Thoracic aorta (tissue), 2 donors: Measurements from ENCODE around the gene FAR2. TPM values are rescaled to one million over a fixed set of nuclear protein-coding genes. Genes with fewer than 3 reads are reported as not detected.
"Not testable (repeated sequence)": the region's sequence is repeated elsewhere in the genome, so short reads cannot be mapped to it uniquely, and the experiment has no call there.

ENCODE experiments used
- ATAC-seq: fragments of 150-250 bp; one replicate; pipeline ENCODE4 v1.8.0; 2017; ENCODE audit warnings: low read depth; ENCODE audit not compliant: insufficient number of reproducible peaks, low FRiP score
- DNase-seq: peaks from one replicate; pipeline ENCODE4 v3.0.0-alpha.2; 2020; ENCODE audit warnings: low spot score
- H3K27ac ChIP-seq, 2 donors: fragments of 200-600 bp; sonication (generic); 1 replicate in 1 of 2; 2 replicates in 1 of 2; pipeline ENCODE4 v1.5.1; 2016; ENCODE audit warnings: mild to moderate bottlenecking in 2 of 2, moderate library complexity in 2 of 2
- H3K27me3 ChIP-seq: fragments of 200-600 bp; sonication (generic); replicated peaks from 2 replicates; pipeline ENCODE4 v1.6.0; 2016; ENCODE audit warnings: mild to moderate bottlenecking; ENCODE audit not compliant: insufficient read depth
- H3K36me3 ChIP-seq: fragments of 200-600 bp; sonication (generic); one replicate; pipeline ENCODE4 v1.5.1; 2016
- H3K4me1 ChIP-seq, 2 donors: fragments of 200-600 bp; sonication (generic); 1 replicate in 1 of 2; 2 replicates in 1 of 2; pipeline versions ENCODE4 v1.5.1 to v1.6.0; 2016; ENCODE audit warnings: low read depth in 2 of 2, mild to moderate bottlenecking in 1 of 2; ENCODE audit not compliant: control insufficient read depth in 1 of 2
- H3K4me3 ChIP-seq: fragments of 200-600 bp; sonication (generic); 2 replicates; pipeline ENCODE4 v1.5.1; 2016; ENCODE audit warnings: mild to moderate bottlenecking
- H3K9me3 ChIP-seq: fragments of 200-600 bp; sonication (generic); 2 replicates; pipeline ENCODE4 v1.5.1; 2016
- total RNA-seq, 2 donors: library from RNA; depleted of rRNA; stranded (reverse); fragments of >200 nt; gene quantifications; one replicate each; pipeline versions ENCODE4 v1.1.0 to v1.2.3, GENCODE V29; 2016
- TF ChIP-seq, protein P1 (sequence below): fragments of 200-600 bp; sonication (generic); IDR thresholded peaks from one replicate; pipeline ENCODE4 v1.5.1; 2019; ENCODE audit warnings: antibody characterized with exemption

FAR2 gene
- total RNA-seq, 2 donors from 2014 or later: 8.5 to 16.9 TPM

DNA sequence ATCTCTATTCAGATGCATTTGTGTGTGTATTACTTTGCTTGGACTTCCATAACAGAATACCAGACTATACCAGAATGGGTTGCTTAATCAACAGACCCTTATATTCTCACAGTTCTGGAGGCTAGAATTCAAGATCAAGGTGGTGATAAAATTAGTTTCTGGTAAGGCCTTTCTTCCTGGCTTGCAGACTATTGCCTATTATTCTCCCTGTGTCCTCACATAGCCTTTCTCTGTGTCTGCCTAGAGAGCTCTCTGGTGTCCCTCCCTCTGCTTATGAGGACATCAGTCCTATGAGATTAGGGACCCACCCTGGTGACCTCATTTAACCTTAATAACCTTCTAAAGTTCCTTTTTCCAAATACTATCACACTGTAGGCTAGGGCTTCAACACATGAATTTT is 106.0 kb downstream of the FAR2 start:
- TF ChIP-seq, protein P1, sequence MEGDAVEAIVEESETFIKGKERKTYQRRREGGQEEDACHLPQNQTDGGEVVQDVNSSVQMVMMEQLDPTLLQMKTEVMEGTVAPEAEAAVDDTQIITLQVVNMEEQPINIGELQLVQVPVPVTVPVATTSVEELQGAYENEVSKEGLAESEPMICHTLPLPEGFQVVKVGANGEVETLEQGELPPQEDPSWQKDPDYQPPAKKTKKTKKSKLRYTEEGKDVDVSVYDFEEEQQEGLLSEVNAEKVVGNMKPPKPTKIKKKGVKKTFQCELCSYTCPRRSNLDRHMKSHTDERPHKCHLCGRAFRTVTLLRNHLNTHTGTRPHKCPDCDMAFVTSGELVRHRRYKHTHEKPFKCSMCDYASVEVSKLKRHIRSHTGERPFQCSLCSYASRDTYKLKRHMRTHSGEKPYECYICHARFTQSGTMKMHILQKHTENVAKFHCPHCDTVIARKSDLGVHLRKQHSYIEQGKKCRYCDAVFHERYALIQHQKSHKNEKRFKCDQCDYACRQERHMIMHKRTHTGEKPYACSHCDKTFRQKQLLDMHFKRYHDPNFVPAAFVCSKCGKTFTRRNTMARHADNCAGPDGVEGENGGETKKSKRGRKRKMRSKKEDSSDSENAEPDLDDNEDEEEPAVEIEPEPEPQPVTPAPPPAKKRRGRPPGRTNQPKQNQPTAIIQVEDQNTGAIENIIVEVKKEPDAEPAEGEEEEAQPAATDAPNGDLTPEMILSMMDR: no peak
- ATAC-seq (no peak), DNase-seq (no peak)
- no peaks in the 10 kb centered on the region for H3K4me1 ChIP-seq
- H3K36me3 ChIP-seq: no peaks in the 10 kb centered on the region
- H3K27ac ChIP-seq: no peak overlapping the region
- H3K27me3 ChIP-seq: no peaks in the 10 kb centered on the region
- H3K9me3 ChIP-seq: no peaks in the 10 kb centered on the region
- H3K4me3 ChIP-seq: no peak overlapping the region

DNA sequence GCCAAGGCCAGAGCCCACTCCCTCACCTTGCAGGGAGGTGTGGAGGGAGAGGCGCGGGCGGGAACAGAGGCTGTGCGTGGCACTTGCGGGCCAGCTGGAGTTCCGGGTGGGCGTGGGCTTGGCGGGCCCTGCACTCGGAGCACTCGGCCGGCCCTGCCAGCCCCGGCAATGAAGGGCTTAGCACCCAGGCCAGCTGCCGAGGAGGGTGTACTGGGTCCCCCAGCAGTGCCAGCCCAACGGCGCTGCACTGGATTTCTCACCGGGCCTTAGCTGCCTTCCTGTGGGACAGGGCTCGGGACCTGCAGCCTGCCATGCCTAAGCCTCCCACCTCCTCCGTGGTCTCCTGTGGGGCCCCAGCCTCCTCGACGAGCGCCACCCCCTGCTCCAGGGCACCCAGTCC is 107.5 kb downstream of the FAR2 start:
- H3K27me3 ChIP-seq: no peaks in the 10 kb centered on the region
- no peak overlapping the region for H3K4me3 ChIP-seq
- DNase-seq (no peak), ATAC-seq (no peak)
- H3K36me3 ChIP-seq: no peaks in the 10 kb centered on the region
- H3K9me3 ChIP-seq: no peaks in the 10 kb centered on the region
- TF ChIP-seq, protein P1: no peak
- no peak overlapping the region for H3K27ac ChIP-seq
- H3K4me1 ChIP-seq: no peaks in the 10 kb centered on the region

GRCh38 chr12:29257687-29258086 is 108.6 kb downstream of the FAR2 start:
- not testable (repeated sequence) for ATAC-seq, H3K36me3 ChIP-seq, H3K4me3 ChIP-seq, DNase-seq, H3K4me1 ChIP-seq, H3K9me3 ChIP-seq, H3K27ac ChIP-seq, H3K27me3 ChIP-seq

DNA sequence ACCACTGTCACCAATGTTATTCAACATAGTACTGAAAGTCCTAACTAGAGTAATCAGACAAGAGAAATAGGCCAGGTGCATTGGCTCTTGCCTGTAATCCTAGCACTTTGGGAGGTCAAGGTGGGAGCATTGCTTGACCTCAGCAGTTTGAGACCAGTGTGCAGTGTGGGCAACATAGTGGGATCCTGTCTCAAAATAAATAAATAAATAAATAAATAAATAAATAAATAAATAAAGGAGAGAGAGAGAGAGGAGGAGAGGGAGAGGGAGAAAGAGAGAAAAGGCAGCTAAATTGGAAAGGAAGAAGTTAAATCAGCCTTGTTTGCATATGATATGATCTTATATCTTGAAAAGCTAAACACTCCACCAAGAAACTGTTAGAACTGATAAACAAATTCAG is 115.3 kb downstream of the FAR2 start:
- Histone ChIP-seq H3K27me3 (no peaks in the 10 kb centered on the region), H3K27ac (no peak overlapping the region), H3K4me1 (no peaks in the 10 kb centered on the region), H3K4me3 (no peak overlapping the region), H3K36me3 (no peaks in the 10 kb centered on the region), H3K9me3 (peaks cover 4% of the 10 kb centered on the region)
- no peak for ATAC-seq
- TF ChIP-seq, protein P1: no peak
- no peak for DNase-seq

- no peak for ATAC-seq
- no peaks in the 10 kb centered on the region for H3K4me1 ChIP-seq
- TF ChIP-seq, protein P1: no peak
- no peak overlapping the region for H3K27ac ChIP-seq
- H3K9me3 ChIP-seq: no peaks in the 10 kb centered on the region
- H3K27me3 ChIP-seq: no peaks in the 10 kb centered on the region
- DNase-seq: no peak
- H3K36me3 ChIP-seq: no peaks in the 10 kb centered on the region
- no peak overlapping the region for H3K4me3 ChIP-seq
Observed at GRCh38 chr12:29269706-29270408, 120.8 kb downstream of the FAR2 start.

DNA sequence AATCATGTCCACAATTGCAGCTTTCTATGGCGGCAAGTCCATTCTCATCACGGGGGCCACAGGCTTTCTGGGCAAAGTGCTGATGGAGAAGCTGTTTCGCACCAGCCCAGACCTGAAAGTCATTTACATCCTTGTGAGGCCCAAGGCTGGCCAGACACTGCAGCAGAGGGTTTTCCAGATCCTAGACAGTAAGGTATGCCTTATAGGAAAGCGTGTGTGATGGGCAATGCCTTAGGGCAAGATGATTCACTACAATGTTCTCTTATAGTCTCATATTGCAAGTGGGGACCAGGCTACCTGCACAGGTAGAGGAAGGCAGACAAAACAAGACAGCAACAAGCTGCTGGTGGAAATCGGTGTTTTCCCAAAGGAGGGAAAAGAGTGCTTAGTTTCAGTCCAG is 121.4 kb downstream of the FAR2 start:
- Histone ChIP-seq H3K36me3 (no peaks in the 10 kb centered on the region), H3K9me3 (no peaks in the 10 kb centered on the region), H3K27ac (no peak overlapping the region), H3K4me3 (no peak overlapping the region), H3K4me1 (no peaks in the 10 kb centered on the region), H3K27me3 (no peaks in the 10 kb centered on the region)
- TF ChIP-seq, protein P1: no peak
- ATAC-seq (no peak), DNase-seq (no peak)
